MM.1S (cell line): ENCODE data around the gene MNX1.

Experiments
- DNase-seq: peaks from one replicate; pipeline ENCODE4 v3.0.0-alpha.2; 2015
- H2AFZ ChIP-seq: fragments of 300-600 bp; sonication (generic); 2 replicates; pipeline ENCODE4 v1.6.0; 2016; ENCODE audit warnings: antibody characterized with exemption, low read length
- H3F3A ChIP-seq: fragments of 300-600 bp; sonication (generic); 2 replicates; pipeline ENCODE4 v1.6.1; 2016; ENCODE audit warnings: mild to moderate bottlenecking, antibody characterized with exemption, low read length, moderate library complexity, mixed read lengths; ENCODE audit not compliant: insufficient read depth
- H3K27ac ChIP-seq: fragments of 300-600 bp; sonication (generic); 2 replicates; pipeline ENCODE4 v1.5.1; 2016; ENCODE audit warnings: mild to moderate bottlenecking, low read length
- H3K27me3 ChIP-seq: fragments of 300-600 bp; sonication (generic); replicated peaks from 2 replicates; pipeline ENCODE4 v1.6.0; 2016; ENCODE audit warnings: low read length; ENCODE audit not compliant: insufficient read depth
- H3K36me3 ChIP-seq: fragments of 300-600 bp; sonication (generic); replicated peaks from 2 replicates; pipeline ENCODE4 v1.6.1; 2016; ENCODE audit warnings: mild to moderate bottlenecking, low read length, mixed read lengths; ENCODE audit not compliant: insufficient read depth
- H3K4me1 ChIP-seq: fragments of 300-600 bp; sonication (generic); 2 replicates; pipeline ENCODE4 v1.6.1; 2016; ENCODE audit warnings: low read length, mixed read lengths
- H3K4me2 ChIP-seq: fragments of 300-600 bp; sonication (generic); 2 replicates; pipeline ENCODE4 v1.6.0; 2016; ENCODE audit warnings: low read depth, low read length
- H3K4me3 ChIP-seq: fragments of 300-600 bp; sonication (generic); 2 replicates; pipeline ENCODE4 v1.5.1; 2016; ENCODE audit warnings: low read length, mixed read lengths
- H3K79me2 ChIP-seq: fragments of 300-600 bp; sonication (generic); 2 replicates; pipeline ENCODE4 v1.6.1; 2016; ENCODE audit warnings: mixed run types, low read length, mixed read lengths
- H3K9ac ChIP-seq: fragments of 300-600 bp; sonication (generic); 2 replicates; pipeline ENCODE4 v1.6.1; 2016; ENCODE audit warnings: low read length, mixed read lengths
- H3K9me2 ChIP-seq: fragments of 300-600 bp; sonication (generic); replicated peaks from 2 replicates; pipeline ENCODE4 v1.6.1; 2016; ENCODE audit warnings: mild to moderate bottlenecking, low read length, mixed read lengths; ENCODE audit not compliant: insufficient read depth
- H3K9me3 ChIP-seq: fragments of 300-600 bp; sonication (generic); replicated peaks from 2 replicates; pipeline ENCODE4 v1.6.1; 2016; ENCODE audit warnings: mild to moderate bottlenecking, low read length, mixed read lengths; ENCODE audit not compliant: insufficient read depth
- H4K20me1 ChIP-seq: fragments of 300-600 bp; sonication (generic); 2 replicates; pipeline ENCODE4 v1.6.1; 2016; ENCODE audit warnings: mild to moderate bottlenecking, low read length, moderate library complexity, mixed read lengths; ENCODE audit not compliant: insufficient read depth
- EZH2 ChIP-seq: fragments of 300-600 bp; sonication (generic); optimal IDR thresholded peaks from 2 replicates; pipeline ENCODE3; 2017; ENCODE audit warnings: low read depth, mild to moderate bottlenecking, antibody characterized with exemption, low read length, mixed read lengths
- EZH2phosphoT487 ChIP-seq: fragments of 300-600 bp; sonication (generic); IDR thresholded peaks from 2 replicates; pipeline ENCODE4 v1.6.1; 2018; ENCODE audit warnings: antibody characterized with exemption, low read length
- TF ChIP-seq, protein P1 (sequence below): fragments of 300-600 bp; sonication (generic); IDR thresholded peaks from 2 replicates; pipeline ENCODE4 v1.5.1; 2016; ENCODE audit warnings: antibody characterized with exemption, low read length, mixed read lengths

MNX1 gene

DNA sequence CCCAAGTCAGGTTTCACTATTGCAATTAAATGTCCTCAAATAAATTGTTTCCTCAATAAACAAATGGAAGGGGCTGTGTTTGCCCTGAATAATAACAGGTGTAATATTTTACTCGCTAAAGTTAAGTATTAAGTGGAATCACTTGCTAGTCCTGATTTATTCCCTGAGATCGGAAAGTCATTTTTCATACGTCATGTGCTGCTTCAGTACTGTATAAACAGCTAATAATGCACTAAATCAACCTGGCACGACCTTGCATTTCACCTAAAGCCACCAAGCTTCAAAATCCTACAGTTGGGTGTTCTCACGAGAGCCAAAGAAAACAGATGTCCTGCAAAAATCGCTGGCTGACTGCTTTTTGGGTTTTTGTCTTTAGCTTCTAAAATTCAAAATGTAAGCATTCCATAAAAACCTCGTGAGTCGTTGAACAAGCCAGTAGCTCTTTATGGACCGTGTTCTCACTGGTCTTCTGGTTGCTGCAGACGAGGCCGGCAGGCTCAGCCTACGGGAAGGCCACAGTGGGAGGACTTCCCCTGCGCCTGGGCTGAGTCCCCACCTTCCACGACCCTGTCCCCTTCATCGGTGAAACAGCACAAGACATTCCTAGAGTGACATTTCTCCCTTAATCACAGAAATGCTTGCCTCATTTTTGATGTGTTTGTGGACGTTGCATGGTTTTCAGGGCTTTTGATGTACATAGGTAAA is 17.9 kb upstream of the MNX1 start:
- Histone ChIP-seq H3K4me2 (no peak overlapping the region), H4K20me1 (no peaks in the 10 kb centered on the region), H2AFZ (no peak overlapping the region), H3K4me3 (no peak overlapping the region), H3K9me3 (no peaks in the 10 kb centered on the region), H3K4me1 (peaks cover 7% of the 10 kb centered on the region; the same call in 1 of the 2 replicates), H3K9me2 (no peaks in the 10 kb centered on the region), H3F3A (no peaks in the 10 kb centered on the region), H3K79me2 (no peaks in the 10 kb centered on the region), H3K36me3 (no peaks in the 10 kb centered on the region), H3K27ac (no peak overlapping the region), H3K9ac (no peak overlapping the region), H3K27me3 (no peaks in the 10 kb centered on the region; the same call in 1 of the 2 replicates)
- DNase-seq = no peak
- TF ChIP-seq, protein P1, sequence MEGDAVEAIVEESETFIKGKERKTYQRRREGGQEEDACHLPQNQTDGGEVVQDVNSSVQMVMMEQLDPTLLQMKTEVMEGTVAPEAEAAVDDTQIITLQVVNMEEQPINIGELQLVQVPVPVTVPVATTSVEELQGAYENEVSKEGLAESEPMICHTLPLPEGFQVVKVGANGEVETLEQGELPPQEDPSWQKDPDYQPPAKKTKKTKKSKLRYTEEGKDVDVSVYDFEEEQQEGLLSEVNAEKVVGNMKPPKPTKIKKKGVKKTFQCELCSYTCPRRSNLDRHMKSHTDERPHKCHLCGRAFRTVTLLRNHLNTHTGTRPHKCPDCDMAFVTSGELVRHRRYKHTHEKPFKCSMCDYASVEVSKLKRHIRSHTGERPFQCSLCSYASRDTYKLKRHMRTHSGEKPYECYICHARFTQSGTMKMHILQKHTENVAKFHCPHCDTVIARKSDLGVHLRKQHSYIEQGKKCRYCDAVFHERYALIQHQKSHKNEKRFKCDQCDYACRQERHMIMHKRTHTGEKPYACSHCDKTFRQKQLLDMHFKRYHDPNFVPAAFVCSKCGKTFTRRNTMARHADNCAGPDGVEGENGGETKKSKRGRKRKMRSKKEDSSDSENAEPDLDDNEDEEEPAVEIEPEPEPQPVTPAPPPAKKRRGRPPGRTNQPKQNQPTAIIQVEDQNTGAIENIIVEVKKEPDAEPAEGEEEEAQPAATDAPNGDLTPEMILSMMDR = no peak
- TF ChIP-seq EZH2phosphoT487 (no peak), EZH2 (no peak)

DNA sequence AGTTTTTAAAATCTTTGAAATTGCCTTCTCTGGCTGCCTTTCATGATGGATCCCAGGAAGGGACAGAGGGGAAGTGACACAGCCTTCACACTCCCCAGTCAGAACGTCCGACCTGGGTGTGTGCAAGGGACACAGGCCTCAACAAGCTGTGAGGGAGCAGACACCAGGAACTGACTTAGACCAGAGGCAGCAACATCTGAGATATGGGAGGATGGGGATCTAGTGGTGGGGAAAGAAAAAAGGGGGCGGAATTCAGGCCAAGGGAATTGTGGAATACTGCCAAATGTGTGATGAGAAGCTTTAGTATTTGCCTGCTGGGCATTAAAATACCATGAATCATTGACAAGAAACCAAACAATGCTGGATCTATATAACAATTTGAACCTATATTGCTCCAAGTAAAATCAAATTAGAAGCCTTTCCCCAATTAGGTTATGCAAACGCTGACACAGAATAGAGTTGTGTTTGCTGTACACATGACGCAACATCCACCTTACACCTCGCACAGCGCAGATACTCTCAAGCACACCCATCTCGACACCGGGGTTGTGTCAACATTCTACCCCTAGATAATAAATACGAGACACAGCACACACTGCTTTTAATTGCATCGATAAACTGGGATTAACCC is 17.2 kb upstream of the MNX1 start:
- Histone ChIP-seq H3K4me1 (no peaks in the 10 kb centered on the region), H3F3A (no peaks in the 10 kb centered on the region), H3K79me2 (no peaks in the 10 kb centered on the region), H3K9me2 (no peaks in the 10 kb centered on the region), H3K4me3 (no peak overlapping the region), H4K20me1 (no peaks in the 10 kb centered on the region), H3K9ac (no peak overlapping the region), H3K27ac (no peak overlapping the region), H3K36me3 (no peaks in the 10 kb centered on the region), H3K27me3 (no peaks in the 10 kb centered on the region; the same call in 1 of the 2 replicates), H2AFZ (no peak overlapping the region), H3K9me3 (no peaks in the 10 kb centered on the region), H3K4me2 (no peak overlapping the region)
- DNase-seq = no peak
- TF ChIP-seq EZH2 = no peak
- TF ChIP-seq, protein P1 = no peak
- no peak for TF ChIP-seq EZH2phosphoT487

GRCh38 chr7:157024716-157025115 is 14.3 kb upstream of the MNX1 start:
- no peaks in the 10 kb centered on the region for H3K36me3 ChIP-seq
- H3K27me3 ChIP-seq = peaks cover 18% of the 10 kb centered on the region
- H3K27ac ChIP-seq = no peak overlapping the region
- H3K9me3 ChIP-seq = no peaks in the 10 kb centered on the region
- H3F3A ChIP-seq = no peaks in the 10 kb centered on the region
- H3K79me2 ChIP-seq = no peaks in the 10 kb centered on the region
- DNase-seq = no peak
- no peak overlapping the region for H3K9ac ChIP-seq
- H3K9me2 ChIP-seq = no peaks in the 10 kb centered on the region
- H4K20me1 ChIP-seq = no peaks in the 10 kb centered on the region
- H2AFZ ChIP-seq = no peak overlapping the region
- no peaks in the 10 kb centered on the region for H3K4me1 ChIP-seq
- TF ChIP-seq EZH2 (no peak), EZH2phosphoT487 (no peak)
- TF ChIP-seq, protein P1 = no peak
- H3K4me3 ChIP-seq = no peak overlapping the region
- H3K4me2 ChIP-seq = no peak overlapping the region
